Activated naive CD4-positive, alpha-beta T cell (primary cell): ENCODE results near the gene CC2D2A.

ENCODE experiments used
- DNase-seq, 4 experiments: peaks; one replicate each; lab custom pipeline; 2025; lab: John Stamatoyannopoulos, UW

The CC2D2A gene

GRCh38 chr4:15466596-15466995, 3.1 kb upstream of the CC2D2A start:
- no peak for DNase-seq

- no peak for DNase-seq
These were observed 420 bp downstream of the CC2D2A start for GRCh38 chr4:15470128-15470475.

GRCh38 chr4:15476396-15476795, 6.7 kb downstream of the CC2D2A start:
- DNase-seq: no peak

- no peak for DNase-seq
These were observed 9.0 kb downstream of the CC2D2A start for GRCh38 chr4:15478724-15479088.

GRCh38 chr4:15479089-15479912, 9.6 kb downstream of the CC2D2A start:
- no peak for DNase-seq

- no peak for DNase-seq
These were observed 10.2 kb downstream of the CC2D2A start for GRCh38 chr4:15479913-15480185.

GRCh38 chr4:15481961-15482745, 12.5 kb downstream of the CC2D2A start:
- DNase-seq: no peak

- DNase-seq: no peak
These were observed 13.2 kb downstream of the CC2D2A start for GRCh38 chr4:15482842-15483241.

GRCh38 chr4:15488136-15488535, 18.5 kb downstream of the CC2D2A start:
- no peak for DNase-seq

- DNase-seq: no peak
These were observed 19.2 kb downstream of the CC2D2A start for GRCh38 chr4:15488658-15489470.

- DNase-seq: no peak
These were observed 19.9 kb downstream of the CC2D2A start for GRCh38 chr4:15489551-15489950.

GRCh38 chr4:15493411-15493810, 23.7 kb downstream of the CC2D2A start:
- DNase-seq: no peak

- DNase-seq: no peak
These were observed 25.9 kb downstream of the CC2D2A start for GRCh38 chr4:15495621-15496020.

- DNase-seq: no peak
These were observed 28.7 kb downstream of the CC2D2A start for GRCh38 chr4:15498356-15498755.

GRCh38 chr4:15500701-15501100, 31.0 kb downstream of the CC2D2A start:
- no peak for DNase-seq

GRCh38 chr4:15501941-15502340, 32.3 kb downstream of the CC2D2A start:
- no peak for DNase-seq

- no peak for DNase-seq
These were observed 32.7 kb downstream of the CC2D2A start for GRCh38 chr4:15502384-15502783.

- DNase-seq: no peak
These were observed 34.4 kb downstream of the CC2D2A start for GRCh38 chr4:15504041-15504440.

- DNase-seq: no peak
These were observed 36.8 kb downstream of the CC2D2A start for GRCh38 chr4:15506464-15506863.

- DNase-seq: no peak
These were observed 38.0 kb downstream of the CC2D2A start for GRCh38 chr4:15507679-15508078.

- no peak for DNase-seq
These were observed 41.3 kb downstream of the CC2D2A start for GRCh38 chr4:15510961-15511360.

GRCh38 chr4:15513545-15513944, 43.9 kb downstream of the CC2D2A start:
- DNase-seq: no peak

GRCh38 chr4:15515106-15515505, 45.4 kb downstream of the CC2D2A start:
- DNase-seq: no peak
